GM21526 (cell line): ENCODE results near the gene PACS1.
"Not testable (repeated sequence)": the region's sequence is repeated elsewhere in the genome, so short reads cannot be mapped to it uniquely, and the experiment has no call there.

ENCODE experiments used
- ATAC-seq: cut with Tn5 transposase; IDR thresholded peaks from one replicate; pipeline ENCODE4 v1.9.1; 2021; ENCODE audit warnings: moderate library complexity; ENCODE audit not compliant: unreplicated experiment, low FRiP score

PACS1 gene

GRCh38 chr11:66239998-66240780 lies 170.1 kb downstream of the PACS1 start:
- no peak for ATAC-seq

- no peak for ATAC-seq
Observed at GRCh38 chr11:66240781-66241136, 170.7 kb downstream of the PACS1 start.

- no peak for ATAC-seq
Observed at GRCh38 chr11:66242095-66242765, 172.2 kb downstream of the PACS1 start.

- no peak for ATAC-seq
Observed at GRCh38 chr11:66243782-66244535, 173.9 kb downstream of the PACS1 start.

GRCh38 chr11:66247295-66247694 lies 177.2 kb downstream of the PACS1 start:
- ATAC-seq, result no peak

- ATAC-seq, result no peak
Observed at GRCh38 chr11:66247801-66248200, 177.7 kb downstream of the PACS1 start.

- no peak for ATAC-seq
Observed at GRCh38 chr11:66248903-66249302, 178.8 kb downstream of the PACS1 start.

GRCh38 chr11:66251809-66252208 lies 181.7 kb downstream of the PACS1 start:
- ATAC-seq, result no peak

GRCh38 chr11:66253081-66253480 lies 183.0 kb downstream of the PACS1 start:
- not testable (repeated sequence) for ATAC-seq

- ATAC-seq, result no peak
Observed at GRCh38 chr11:66258473-66258893, 188.4 kb downstream of the PACS1 start.

- no peak for ATAC-seq
Observed at GRCh38 chr11:66259225-66259624, 189.2 kb downstream of the PACS1 start.

- ATAC-seq, result no peak
Observed at GRCh38 chr11:66259956-66260355, 189.9 kb downstream of the PACS1 start.

- ATAC-seq, result no peak
Observed at GRCh38 chr11:66261578-66261977, 191.5 kb downstream of the PACS1 start.

- ATAC-seq, result no peak
Observed at GRCh38 chr11:66262191-66262590, 192.1 kb downstream of the PACS1 start.

- no peak for ATAC-seq
Observed at GRCh38 chr11:66262696-66263095, 192.6 kb downstream of the PACS1 start.

GRCh38 chr11:66263231-66263630 lies 193.2 kb downstream of the PACS1 start:
- no peak for ATAC-seq

GRCh38 chr11:66263785-66264184 lies 193.7 kb downstream of the PACS1 start:
- ATAC-seq, result no peak

GRCh38 chr11:66264383-66264782 lies 194.3 kb downstream of the PACS1 start:
- ATAC-seq, result no peak

GRCh38 chr11:66264914-66265313 lies 194.8 kb downstream of the PACS1 start:
- no peak for ATAC-seq

GRCh38 chr11:66265531-66266377 lies 195.7 kb downstream of the PACS1 start:
- no peak for ATAC-seq
